Astrocyte (in vitro differentiated cells and primary cell): Measurements from ENCODE around the gene SCCPDH.

Experiments used
- EZH2 ChIP-seq: IDR thresholded peaks from 2 replicates; pipeline ENCODE4 v1.6.1; 2012; ENCODE audit warnings: mild to moderate bottlenecking, low read length, inconsistent platforms; ENCODE audit not compliant: insufficient read depth
- TF ChIP-seq, protein P1 (sequence below): IDR thresholded peaks from 2 replicates; pipeline ENCODE4 v1.5.1; 2011; ENCODE audit warnings: low read depth, mild to moderate bottlenecking, inconsistent platforms, low read length, moderate library complexity; ENCODE audit not compliant: insufficient read depth

- no peak for TF ChIP-seq EZH2
- TF ChIP-seq, protein P1, sequence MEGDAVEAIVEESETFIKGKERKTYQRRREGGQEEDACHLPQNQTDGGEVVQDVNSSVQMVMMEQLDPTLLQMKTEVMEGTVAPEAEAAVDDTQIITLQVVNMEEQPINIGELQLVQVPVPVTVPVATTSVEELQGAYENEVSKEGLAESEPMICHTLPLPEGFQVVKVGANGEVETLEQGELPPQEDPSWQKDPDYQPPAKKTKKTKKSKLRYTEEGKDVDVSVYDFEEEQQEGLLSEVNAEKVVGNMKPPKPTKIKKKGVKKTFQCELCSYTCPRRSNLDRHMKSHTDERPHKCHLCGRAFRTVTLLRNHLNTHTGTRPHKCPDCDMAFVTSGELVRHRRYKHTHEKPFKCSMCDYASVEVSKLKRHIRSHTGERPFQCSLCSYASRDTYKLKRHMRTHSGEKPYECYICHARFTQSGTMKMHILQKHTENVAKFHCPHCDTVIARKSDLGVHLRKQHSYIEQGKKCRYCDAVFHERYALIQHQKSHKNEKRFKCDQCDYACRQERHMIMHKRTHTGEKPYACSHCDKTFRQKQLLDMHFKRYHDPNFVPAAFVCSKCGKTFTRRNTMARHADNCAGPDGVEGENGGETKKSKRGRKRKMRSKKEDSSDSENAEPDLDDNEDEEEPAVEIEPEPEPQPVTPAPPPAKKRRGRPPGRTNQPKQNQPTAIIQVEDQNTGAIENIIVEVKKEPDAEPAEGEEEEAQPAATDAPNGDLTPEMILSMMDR, result no peak
Measured at GRCh38 chr1:246789454-246790339, 65.5 kb downstream of the SCCPDH start.
